Tibial nerve (tissue), 4 donors: Measurements from ENCODE around the gene SLX9. TPM values are rescaled to one million over a fixed set of nuclear protein-coding genes. Genes with fewer than 3 reads are reported as not detected.

Source experiments
- DNase-seq, 2 donors: peaks; one replicate each; pipeline ENCODE4 v3.0.0-alpha.2; 2019; ENCODE audit warnings: low spot score in 2 of 2
- H3K27ac ChIP-seq, 4 donors: fragments of 200-600 bp; sonication (generic) in 3 of 4; one replicate each; pipeline ENCODE4 v1.5.1; 2017 to 2019; ENCODE audit warnings: mild to moderate bottlenecking in 1 of 4
- H3K27me3 ChIP-seq, 2 donors: fragments of 200-600 bp; sonication (generic) in 1 of 2; one replicate each; pipeline versions ENCODE4 v1.5.1 to v1.6.0; 2017 to 2019
- H3K36me3 ChIP-seq, 3 donors: fragments of 200-600 bp; sonication (generic); one replicate each; pipeline ENCODE4 v1.5.1; 2018 to 2019
- H3K4me1 ChIP-seq, 4 donors: fragments of 200-600 bp; sonication (generic) in 3 of 4; one replicate each; pipeline ENCODE4 v1.5.1; 2017 to 2019
- H3K4me3 ChIP-seq, 4 donors: fragments of 200-600 bp; sonication (generic) in 3 of 4; one replicate each; pipeline ENCODE4 v1.5.1; 2017 to 2019; ENCODE audit warnings: mild to moderate bottlenecking in 1 of 4, moderate library complexity in 1 of 4
- H3K9me3 ChIP-seq, 4 donors: fragments of 200-600 bp; sonication (generic) in 3 of 4; one replicate each; pipeline ENCODE4 v1.5.1; 2017 to 2019
- CTCF ChIP-seq, 5 experiments: fragments of 200-600 bp in 3 of 5; fragments of 450-650 bp in 2 of 5; sonication (generic) in 3 of 5; IDR thresholded peaks; one replicate each; pipeline ENCODE4 v1.5.1; 2016 to 2019; ENCODE audit warnings: antibody characterized with exemption in 5 of 5, mild to moderate bottlenecking in 3 of 5, moderate library complexity in 2 of 5
- EP300 ChIP-seq, 2 donors: sonication (generic); formaldehyde crosslinking; IDR thresholded peaks; one replicate each; pipeline ENCODE4 v1.6.1; 2017; ENCODE audit warnings: antibody characterized with exemption in 2 of 2, mild to moderate bottlenecking in 1 of 2
- POLR2A ChIP-seq, 2 donors: fragments of 450-650 bp; IDR thresholded peaks; one replicate each; pipeline ENCODE4 v1.6.1; 2017; ENCODE audit warnings: antibody characterized with exemption in 2 of 2, mild to moderate bottlenecking in 2 of 2, moderate library complexity in 2 of 2
- WGBS, 2 donors: methylation state at CpG; one replicate each; pipeline ENCODE4 v1.1.5; 2018; 5-methylcytosine and 5-hydroxymethylcytosine counted together
- total RNA-seq, 4 donors: library from RNA; depleted of rRNA; stranded (reverse); fragments of >200 nt; gene quantifications; one replicate each; pipeline ENCODE4 v1.1.0, GENCODE V29; 2016

The SLX9 gene
- total RNA-seq, 4 donors from 2014 or later = 3.7 to 19.8 (median 13.3) TPM

GRCh38 chr21:45009616-45010015, 69.8 kb downstream of the SLX9 start:
- no peak overlapping the region for H3K27ac ChIP-seq
- no peak for TF ChIP-seq EP300 (IDR thresholded peaks at IDR 0.05)
- no peak for TF ChIP-seq POLR2A (IDR thresholded peaks at IDR 0.05)
- TF ChIP-seq CTCF (IDR thresholded peaks at IDR 0.05) = no peak
- H3K4me3 ChIP-seq = no peak overlapping the region
- no peak for DNase-seq
- no peaks in the 10 kb centered on the region for H3K27me3 ChIP-seq
- peaks cover 0 to 14% (median 0%) of the 10 kb centered on the region in 4 donors for H3K4me1 ChIP-seq
- H3K36me3 ChIP-seq = no peaks in the 10 kb centered on the region
- 61% methylated on average over 5 of the region's 5 CpGs for WGBS, 2 donors
- H3K9me3 ChIP-seq = peaks cover 0 to 13% (median 0%) of the 10 kb centered on the region in 4 donors

GRCh38 chr21:45010096-45010495, 70.3 kb downstream of the SLX9 start:
- DNase-seq = no peak
- Histone ChIP-seq H3K4me1 (peaks cover 0 to 14% (median 0%) of the 10 kb centered on the region in 4 donors), H3K4me3 (no peak overlapping the region), H3K27me3 (no peaks in the 10 kb centered on the region), H3K27ac (no peak overlapping the region), H3K9me3 (peaks cover 0 to 9% (median 0%) of the 10 kb centered on the region in 4 donors), H3K36me3 (no peaks in the 10 kb centered on the region)
- 47 to 50% methylated on average over 3 of the region's 3 CpGs for WGBS, 2 donors
- TF ChIP-seq POLR2A (IDR thresholded peaks at IDR 0.05) = no peak
- TF ChIP-seq CTCF (IDR thresholded peaks at IDR 0.05) = no peak
- TF ChIP-seq EP300 (IDR thresholded peaks at IDR 0.05) = no peak

GRCh38 chr21:45010860-45011259, 71.0 kb downstream of the SLX9 start:
- no peak for DNase-seq
- no peaks in the 10 kb centered on the region for H3K27me3 ChIP-seq
- no peak overlapping the region for H3K4me3 ChIP-seq
- no peak for TF ChIP-seq CTCF (IDR thresholded peaks at IDR 0.05)
- no peak for TF ChIP-seq POLR2A (IDR thresholded peaks at IDR 0.05)
- TF ChIP-seq EP300 (IDR thresholded peaks at IDR 0.05) = no peak
- no peaks in the 10 kb centered on the region for H3K36me3 ChIP-seq
- peaks cover 0 to 14% (median 0%) of the 10 kb centered on the region in 4 donors for H3K4me1 ChIP-seq
- peaks cover 0 to 2% (median 0%) of the 10 kb centered on the region in 4 donors for H3K9me3 ChIP-seq
- WGBS, 2 donors = 91% methylated on average over 12 of the region's 12 CpGs
- no peak overlapping the region for H3K27ac ChIP-seq

GRCh38 chr21:45011426-45011825, 71.6 kb downstream of the SLX9 start:
- Histone ChIP-seq H3K9me3 (no peaks in the 10 kb centered on the region), H3K4me1 (peaks cover 0 to 14% (median 0%) of the 10 kb centered on the region in 4 donors), H3K27ac (no peak overlapping the region), H3K4me3 (no peak overlapping the region), H3K27me3 (no peaks in the 10 kb centered on the region), H3K36me3 (no peaks in the 10 kb centered on the region)
- no peak for DNase-seq
- 93% methylated on average over 18 of the region's 18 CpGs for WGBS, 2 donors
- TF ChIP-seq CTCF (IDR thresholded peaks at IDR 0.05) (no peak), EP300 (IDR thresholded peaks at IDR 0.05) (no peak), POLR2A (IDR thresholded peaks at IDR 0.05) (no peak)

- TF ChIP-seq CTCF (IDR thresholded peaks at IDR 0.05) (no peak), EP300 (IDR thresholded peaks at IDR 0.05) (no peak), POLR2A (IDR thresholded peaks at IDR 0.05) (no peak)
- WGBS, 2 donors = 53 to 71% methylated on average over 21 to 30 of the region's 30 CpGs
- Histone ChIP-seq H3K27ac (no peak overlapping the region), H3K9me3 (no peaks in the 10 kb centered on the region), H3K27me3 (no peaks in the 10 kb centered on the region), H3K36me3 (no peaks in the 10 kb centered on the region), H3K4me1 (peaks cover 0 to 14% (median 0%) of the 10 kb centered on the region in 4 donors), H3K4me3 (no peak overlapping the region)
- no peak for DNase-seq
Measured at GRCh38 chr21:45011911-45012661, 72.3 kb downstream of the SLX9 start.
